HL-60 (cell line): Measurements from ENCODE around the gene UGT1A7.
"Not testable (repeated sequence)": the region's sequence is repeated elsewhere in the genome, so short reads cannot be mapped to it uniquely, and the experiment has no call there.

ENCODE experiments used
- DNase-seq, 2 experiments: peaks; one replicate each; pipeline ENCODE4 v3.0.0-alpha.2; 2010 to 2020; ENCODE audit warnings: low read depth in 1 of 2, low spot score in 1 of 2
- H3K27ac ChIP-seq: fragments of 250-450 bp; sonication (Bioruptor Pico); replicated peaks from 2 replicates; pipeline ENCODE4 v1.5.1; 2020; ENCODE audit warnings: mild to moderate bottlenecking, moderate library complexity
- H3K27me3 ChIP-seq: fragments of 250-450 bp; sonication (Bioruptor Pico); 2 replicates; pipeline ENCODE4 v1.5.1; 2021; ENCODE audit warnings: mild to moderate bottlenecking, moderate library complexity; ENCODE audit not compliant: insufficient read depth, poor library complexity, severe bottlenecking
- H3K4me3 ChIP-seq: replicated peaks from 2 replicates; pipeline ENCODE4 v1.5.1; 2011; ENCODE audit warnings: mild to moderate bottlenecking, control low read depth, low read length; ENCODE audit not compliant: insufficient read depth
- GABPA ChIP-seq: IDR thresholded peaks from 2 replicates; pipeline ENCODE4 v1.6.1; 2012; ENCODE audit warnings: low read depth
- POLR2AphosphoS5 ChIP-seq: IDR thresholded peaks from 2 replicates; pipeline ENCODE4 v1.6.1; 2012; ENCODE audit warnings: low read depth
- SPI1 ChIP-seq: IDR thresholded peaks from 2 replicates; pipeline ENCODE4 v1.6.1; 2012; ENCODE audit warnings: low read depth, mild to moderate bottlenecking, borderline replicate concordance
- long read RNA-seq: library from polyadenylated mRNA; unstranded; transcript quantifications from one replicate; pipeline ENCODE4 v2.0.0, GENCODE V29; 2020
- TF ChIP-seq, protein P1 (sequence below): IDR thresholded peaks from 2 replicates; pipeline ENCODE4 v1.6.1; 2012; ENCODE audit warnings: low read depth; ENCODE audit not compliant: insufficient replicate concordance
- TF ChIP-seq, protein P2 (sequence below): IDR thresholded peaks from one replicate; pipeline ENCODE4 v1.5.1; 2011; ENCODE audit warnings: low read length, control low read depth, inconsistent platforms; ENCODE audit not compliant: insufficient read depth

UGT1A7 gene
- long read RNA-seq, result 0 reads

DNA sequence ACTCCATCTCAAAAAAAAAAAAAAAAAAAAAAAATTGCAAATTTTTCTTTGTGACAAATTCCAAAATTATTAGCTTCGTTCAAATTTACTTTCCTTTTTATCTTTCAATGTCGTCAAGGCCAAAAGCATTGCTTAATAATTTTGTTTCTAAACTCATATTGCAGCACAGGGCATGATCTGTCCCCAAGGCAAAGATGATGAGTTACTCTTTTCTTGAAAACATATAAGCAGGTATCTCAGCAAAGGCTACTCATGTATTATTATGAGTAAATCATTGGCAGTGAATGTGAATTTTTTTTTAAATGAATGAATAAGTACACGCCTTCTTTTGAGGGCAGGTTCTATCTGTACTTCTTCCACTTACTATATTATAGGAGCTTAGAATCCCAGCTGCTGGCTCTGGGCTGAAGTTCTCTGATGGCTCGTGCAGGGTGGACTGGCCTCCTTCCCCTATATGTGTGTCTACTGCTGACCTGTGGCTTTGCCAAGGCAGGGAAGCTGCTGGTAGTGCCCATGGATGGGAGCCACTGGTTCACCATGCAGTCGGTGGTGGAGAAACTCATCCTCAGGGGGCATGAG lies at the start of gene UGT1A7:
TSS of gene UGT1A7 (plus strand) at position 381 of the 579 bp plus-strand sequence. CDS start at position 418, 37 bp downstream.
- Histone ChIP-seq H3K27me3 (no peaks in the 10 kb centered on the region), H3K27ac (no peak within 1 kb of the TSS), H3K4me3 (no peak within 1 kb of the TSS)
- no peak for DNase-seq
- TF ChIP-seq SPI1 (no peak), POLR2AphosphoS5 (no peak), GABPA (no peak)
- TF ChIP-seq, protein P1, sequence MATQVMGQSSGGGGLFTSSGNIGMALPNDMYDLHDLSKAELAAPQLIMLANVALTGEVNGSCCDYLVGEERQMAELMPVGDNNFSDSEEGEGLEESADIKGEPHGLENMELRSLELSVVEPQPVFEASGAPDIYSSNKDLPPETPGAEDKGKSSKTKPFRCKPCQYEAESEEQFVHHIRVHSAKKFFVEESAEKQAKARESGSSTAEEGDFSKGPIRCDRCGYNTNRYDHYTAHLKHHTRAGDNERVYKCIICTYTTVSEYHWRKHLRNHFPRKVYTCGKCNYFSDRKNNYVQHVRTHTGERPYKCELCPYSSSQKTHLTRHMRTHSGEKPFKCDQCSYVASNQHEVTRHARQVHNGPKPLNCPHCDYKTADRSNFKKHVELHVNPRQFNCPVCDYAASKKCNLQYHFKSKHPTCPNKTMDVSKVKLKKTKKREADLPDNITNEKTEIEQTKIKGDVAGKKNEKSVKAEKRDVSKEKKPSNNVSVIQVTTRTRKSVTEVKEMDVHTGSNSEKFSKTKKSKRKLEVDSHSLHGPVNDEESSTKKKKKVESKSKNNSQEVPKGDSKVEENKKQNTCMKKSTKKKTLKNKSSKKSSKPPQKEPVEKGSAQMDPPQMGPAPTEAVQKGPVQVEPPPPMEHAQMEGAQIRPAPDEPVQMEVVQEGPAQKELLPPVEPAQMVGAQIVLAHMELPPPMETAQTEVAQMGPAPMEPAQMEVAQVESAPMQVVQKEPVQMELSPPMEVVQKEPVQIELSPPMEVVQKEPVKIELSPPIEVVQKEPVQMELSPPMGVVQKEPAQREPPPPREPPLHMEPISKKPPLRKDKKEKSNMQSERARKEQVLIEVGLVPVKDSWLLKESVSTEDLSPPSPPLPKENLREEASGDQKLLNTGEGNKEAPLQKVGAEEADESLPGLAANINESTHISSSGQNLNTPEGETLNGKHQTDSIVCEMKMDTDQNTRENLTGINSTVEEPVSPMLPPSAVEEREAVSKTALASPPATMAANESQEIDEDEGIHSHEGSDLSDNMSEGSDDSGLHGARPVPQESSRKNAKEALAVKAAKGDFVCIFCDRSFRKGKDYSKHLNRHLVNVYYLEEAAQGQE, result no peak
- TF ChIP-seq, protein P2, sequence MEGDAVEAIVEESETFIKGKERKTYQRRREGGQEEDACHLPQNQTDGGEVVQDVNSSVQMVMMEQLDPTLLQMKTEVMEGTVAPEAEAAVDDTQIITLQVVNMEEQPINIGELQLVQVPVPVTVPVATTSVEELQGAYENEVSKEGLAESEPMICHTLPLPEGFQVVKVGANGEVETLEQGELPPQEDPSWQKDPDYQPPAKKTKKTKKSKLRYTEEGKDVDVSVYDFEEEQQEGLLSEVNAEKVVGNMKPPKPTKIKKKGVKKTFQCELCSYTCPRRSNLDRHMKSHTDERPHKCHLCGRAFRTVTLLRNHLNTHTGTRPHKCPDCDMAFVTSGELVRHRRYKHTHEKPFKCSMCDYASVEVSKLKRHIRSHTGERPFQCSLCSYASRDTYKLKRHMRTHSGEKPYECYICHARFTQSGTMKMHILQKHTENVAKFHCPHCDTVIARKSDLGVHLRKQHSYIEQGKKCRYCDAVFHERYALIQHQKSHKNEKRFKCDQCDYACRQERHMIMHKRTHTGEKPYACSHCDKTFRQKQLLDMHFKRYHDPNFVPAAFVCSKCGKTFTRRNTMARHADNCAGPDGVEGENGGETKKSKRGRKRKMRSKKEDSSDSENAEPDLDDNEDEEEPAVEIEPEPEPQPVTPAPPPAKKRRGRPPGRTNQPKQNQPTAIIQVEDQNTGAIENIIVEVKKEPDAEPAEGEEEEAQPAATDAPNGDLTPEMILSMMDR, result no peak

DNA sequence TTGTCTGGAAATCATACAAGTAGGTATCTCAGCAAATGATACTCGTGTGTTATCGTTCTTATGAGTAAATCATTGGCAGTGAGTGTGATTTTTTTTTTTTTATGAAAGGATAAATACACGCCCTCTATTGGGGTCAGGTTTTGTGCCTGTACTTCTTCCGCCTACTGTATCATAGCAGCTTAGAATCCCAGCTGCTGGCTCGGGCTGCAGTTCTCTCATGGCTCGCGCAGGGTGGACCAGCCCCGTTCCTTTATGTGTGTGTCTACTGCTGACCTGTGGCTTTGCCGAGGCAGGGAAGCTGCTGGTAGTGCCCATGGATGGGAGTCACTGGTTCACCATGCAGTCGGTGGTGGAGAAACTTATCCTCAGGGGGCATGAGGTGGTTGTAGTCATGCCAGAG lies 45.4 kb upstream of the UGT1A7 start, which contains the start of gene UGT1A10:
TSS of gene UGT1A10 (plus strand) at position 143 of the 400 bp plus-strand sequence. CDS start at position 218, 75 bp downstream.
- H3K27ac ChIP-seq, H3K4me3 ChIP-seq, H3K27me3 ChIP-seq, DNase-seq: not testable (repeated sequence)

DNA sequence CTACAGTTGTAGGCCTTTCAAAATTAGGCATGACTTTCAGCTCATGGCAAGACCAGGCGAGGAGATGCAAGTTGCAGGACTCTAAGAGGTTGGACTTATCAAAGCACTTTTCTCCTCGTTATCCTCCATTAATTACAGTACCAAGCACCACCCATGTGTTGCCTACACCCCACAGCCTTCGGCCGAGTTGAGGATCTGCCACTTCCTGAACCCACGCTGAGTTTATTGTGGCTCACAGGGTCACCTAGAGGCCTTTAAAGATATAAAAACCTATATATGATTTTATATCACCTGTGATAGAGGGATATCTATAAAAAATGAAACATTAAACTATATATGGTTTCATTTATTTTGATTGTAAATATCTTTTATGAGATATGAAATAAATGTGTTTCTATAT lies 42.9 kb upstream of the UGT1A7 start:
- TF ChIP-seq GABPA (no peak), SPI1 (no peak), POLR2AphosphoS5 (no peak)
- TF ChIP-seq, protein P2, result no peak
- TF ChIP-seq, protein P1, result no peak
- no peak overlapping the region for H3K27ac ChIP-seq
- no peak overlapping the region for H3K4me3 ChIP-seq
- no peaks in the 10 kb centered on the region for H3K27me3 ChIP-seq
- DNase-seq, result no peak

DNA sequence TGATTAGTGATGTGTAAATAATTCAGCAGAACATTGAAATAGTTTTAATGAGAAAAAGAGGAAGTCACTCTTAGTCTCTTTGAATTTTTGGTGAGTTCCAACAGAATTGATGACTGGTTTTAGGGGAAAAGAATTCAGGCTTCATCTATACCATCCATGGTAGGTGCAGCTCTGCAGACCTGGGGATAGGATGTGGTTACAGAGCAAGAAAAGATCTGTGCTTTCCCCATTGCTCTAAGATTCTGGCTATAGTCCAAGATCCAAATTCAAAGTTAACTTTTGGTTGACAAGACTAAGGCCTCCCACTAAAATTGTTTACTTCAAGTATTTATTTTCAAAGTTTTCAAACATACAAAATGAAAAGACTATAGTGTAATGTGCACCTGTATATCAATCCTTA lies 41.8 kb upstream of the UGT1A7 start:
- no peak for DNase-seq
- TF ChIP-seq POLR2AphosphoS5, result no peak
- peak; percentile 76 for TF ChIP-seq SPI1
- TF ChIP-seq, protein P2, result no peak
- no peak for TF ChIP-seq GABPA

More for the DNA sequence above, 41.8 kb upstream of the UGT1A7 start:
- H3K27ac ChIP-seq, result no peak overlapping the region
- no peaks in the 10 kb centered on the region for H3K27me3 ChIP-seq
- H3K4me3 ChIP-seq, result no peak overlapping the region
